ENCODE measurements around the gene NCAPH2. TPM values are rescaled to one million over a fixed set of nuclear protein-coding genes. Genes with fewer than 3 reads are reported as not detected.

The NCAPH2 gene
- total and polyA plus RNA-seq, 2 experiments from 2014 or later, result 28.6 to 61.0 TPM

DNA sequence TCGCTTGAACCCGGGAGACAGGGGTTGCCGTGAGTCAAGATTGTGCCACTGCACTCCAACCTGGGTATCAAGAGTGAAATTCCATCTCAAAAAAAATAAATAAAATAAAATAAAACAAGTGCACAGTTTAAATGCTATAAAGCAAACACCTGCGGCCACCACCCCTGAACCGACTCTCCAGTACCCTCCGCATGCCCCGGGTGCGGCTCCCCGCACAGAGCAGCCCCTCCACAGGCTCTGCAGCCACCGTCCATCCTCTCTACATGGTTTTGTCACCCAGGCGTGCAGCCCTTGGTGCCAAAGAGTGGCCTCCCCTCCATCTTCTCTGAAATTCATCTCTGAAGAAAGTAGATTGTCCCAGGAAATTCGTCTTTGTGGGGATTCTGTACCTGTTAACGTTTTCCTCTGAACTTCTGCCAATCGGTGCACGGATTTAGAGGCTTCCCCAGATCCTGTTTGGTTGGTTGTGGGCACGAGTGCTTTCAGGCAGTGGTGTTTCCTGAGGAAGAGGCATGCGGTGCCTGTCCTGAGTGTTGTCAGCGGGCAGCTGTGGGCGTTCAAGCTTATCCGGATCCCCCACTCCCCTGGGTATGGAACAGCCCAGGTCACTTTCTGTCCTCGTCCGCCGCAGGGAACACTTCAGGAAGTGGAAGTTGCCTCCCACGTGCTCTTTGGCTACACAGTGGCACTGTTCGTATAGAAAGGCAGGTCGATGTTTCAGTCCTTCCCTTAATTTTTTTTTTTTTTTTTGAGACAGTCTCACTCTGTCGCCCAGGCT, 17.3 kb upstream of the NCAPH2 start:
- Histone ChIP-seq H3F3A (ENCODE audit: insufficient read depth) (no peaks in the 10 kb centered on the region), H3K4me3 (no peak overlapping the region), H3K4me1 (ENCODE audit: insufficient read depth) (no peaks in the 10 kb centered on the region), H4K20me1 (ENCODE audit: insufficient read depth) (no peaks in the 10 kb centered on the region), H3K9me2 (ENCODE audit: insufficient read depth) (no peaks in the 10 kb centered on the region), H3K27me3 (replicated peaks; ENCODE audit: insufficient read depth) (no peaks in the 10 kb centered on the region), H3K79me2 (ENCODE audit: insufficient read depth) (no peaks in the 10 kb centered on the region), H3K27ac (no peak overlapping the region), H3K9me3 (ENCODE audit: low read depth) (no peaks in the 10 kb centered on the region), H2AFZ (no peak overlapping the region), H3K9ac (no peak overlapping the region), H3K36me3 (ENCODE audit: low read depth) (no peaks in the 10 kb centered on the region), H3K4me2 (ENCODE audit: unreplicated experiment) (no peak overlapping the region)
- DNase-seq, result no peak
- in situ Hi-C loops (cut with MboI), result no loop called here
- 80 to 81% methylated on average over 27 of the region's 27 CpGs for WGBS, 2 experiments (ENCODE audit: low coverage in 1 of 2, low lambda C conversion rate in 2 of 2, missing lambda C conversion rate in 2 of 2)
- TF ChIP-seq EZH2 (IDR thresholded peaks at IDR 0.05; ENCODE audit: insufficient read depth, poor library complexity, severe bottlenecking) (no peak), EZH2phosphoT487 (IDR thresholded peaks at IDR 0.05; ENCODE audit: insufficient read depth, low read depth) (no peak)

DNA sequence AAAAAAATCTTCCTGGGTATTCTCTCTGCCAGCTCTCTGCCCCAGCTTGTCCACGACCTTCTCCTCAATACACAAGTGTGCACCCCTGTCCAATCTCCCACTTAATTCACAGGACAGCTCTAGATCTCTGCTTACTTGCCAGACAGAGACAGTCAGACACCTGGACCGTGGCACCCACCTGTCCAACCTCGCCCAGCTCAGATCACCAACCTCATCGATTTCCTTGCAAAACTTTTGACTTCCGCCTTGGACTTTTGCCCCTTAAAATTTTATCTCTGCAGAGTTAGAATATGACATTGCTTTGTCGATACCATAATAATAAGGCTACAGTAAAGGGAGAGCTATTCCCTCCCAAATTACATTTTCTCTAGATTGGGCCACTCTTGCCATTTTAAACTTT, 10.9 kb upstream of the NCAPH2 start:
- no peak overlapping the region for H3K9ac ChIP-seq
- no peak overlapping the region for H3K4me3 ChIP-seq
- H3K27ac ChIP-seq, result no peak overlapping the region
- peaks cover 16% of the 10 kb centered on the region; the same call in 1 of the 2 replicates for H3F3A ChIP-seq (ENCODE audit: insufficient read depth)
- no peak overlapping the region for H3K4me2 ChIP-seq (ENCODE audit: unreplicated experiment)
- no peaks in the 10 kb centered on the region for H4K20me1 ChIP-seq (ENCODE audit: insufficient read depth)
- no peaks in the 10 kb centered on the region for H3K9me3 ChIP-seq (ENCODE audit: low read depth)
- no peaks in the 10 kb centered on the region for H3K27me3 ChIP-seq (replicated peaks; ENCODE audit: insufficient read depth)
- H3K4me1 ChIP-seq (ENCODE audit: insufficient read depth), result no peaks in the 10 kb centered on the region
- H3K36me3 ChIP-seq (ENCODE audit: low read depth), result no peaks in the 10 kb centered on the region
- no peaks in the 10 kb centered on the region for H3K9me2 ChIP-seq (ENCODE audit: insufficient read depth)
- no peak overlapping the region for H2AFZ ChIP-seq
- no peaks in the 10 kb centered on the region for H3K79me2 ChIP-seq (ENCODE audit: insufficient read depth)
- in situ Hi-C loops (cut with MboI), result no loop called here
- 60% methylated on average over 6 of the region's 6 CpGs for WGBS, 2 experiments (ENCODE audit: low coverage in 1 of 2, low lambda C conversion rate in 2 of 2, missing lambda C conversion rate in 2 of 2)
- TF ChIP-seq EZH2 (IDR thresholded peaks at IDR 0.05; ENCODE audit: insufficient read depth, poor library complexity, severe bottlenecking) (no peak), EZH2phosphoT487 (IDR thresholded peaks at IDR 0.05; ENCODE audit: insufficient read depth, low read depth) (no peak)
- no peak for DNase-seq

DNA sequence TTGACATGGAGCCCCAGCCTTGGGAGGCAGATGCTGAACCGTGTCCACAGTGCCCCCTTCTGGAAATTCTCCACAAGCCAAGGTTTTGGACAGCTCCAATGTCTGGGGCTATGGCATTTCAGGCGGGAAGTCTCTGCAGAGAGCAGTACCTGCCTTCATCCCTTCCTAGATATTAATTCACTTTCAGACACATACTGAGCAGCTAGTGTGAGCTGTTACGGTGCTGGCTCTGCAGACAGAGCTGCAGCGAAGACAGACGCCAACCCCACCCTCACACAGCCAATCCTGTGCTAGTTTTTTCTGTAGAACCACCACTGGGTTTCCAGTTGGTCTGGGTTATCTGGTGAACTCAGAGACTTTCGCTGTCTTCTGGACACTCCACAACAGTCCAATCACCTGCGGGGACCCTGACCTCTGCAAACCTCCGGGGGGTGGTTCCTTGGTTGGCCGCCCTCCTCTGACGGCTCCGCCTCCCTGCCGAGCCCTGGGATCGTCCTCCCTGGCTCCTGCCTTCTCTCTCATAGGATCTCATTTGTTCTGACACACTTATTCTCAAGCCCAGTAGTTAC, 9.6 kb upstream of the NCAPH2 start:
- in situ Hi-C loops (cut with MboI), result no loop called here
- no peaks in the 10 kb centered on the region for H3K9me3 ChIP-seq (ENCODE audit: low read depth)
- H3K79me2 ChIP-seq (ENCODE audit: insufficient read depth), result no peaks in the 10 kb centered on the region
- WGBS, 2 experiments (ENCODE audit: low coverage in 1 of 2, low lambda C conversion rate in 2 of 2, missing lambda C conversion rate in 2 of 2), result 6 to 14% methylated on average over 12 to 13 of the region's 13 CpGs
- H4K20me1 ChIP-seq (ENCODE audit: insufficient read depth), result no peaks in the 10 kb centered on the region
- H3K27ac ChIP-seq, result no peak overlapping the region
- H3K36me3 ChIP-seq (ENCODE audit: low read depth), result no peaks in the 10 kb centered on the region
- TF ChIP-seq EZH2 (IDR thresholded peaks at IDR 0.05; ENCODE audit: insufficient read depth, poor library complexity, severe bottlenecking) (no peak), EZH2phosphoT487 (IDR thresholded peaks at IDR 0.05; ENCODE audit: insufficient read depth, low read depth) (no peak)
- H3K27me3 ChIP-seq (replicated peaks; ENCODE audit: insufficient read depth), result no peaks in the 10 kb centered on the region
- DNase-seq, result peak; percentile 79
- H2AFZ ChIP-seq, result no peak overlapping the region
- H3K4me2 ChIP-seq (ENCODE audit: unreplicated experiment), result no peak overlapping the region
- H3K4me1 ChIP-seq (ENCODE audit: insufficient read depth), result no peaks in the 10 kb centered on the region
- no peaks in the 10 kb centered on the region for H3K9me2 ChIP-seq (ENCODE audit: insufficient read depth)
- H3K9ac ChIP-seq, result no peak overlapping the region
- peaks cover 16% of the 10 kb centered on the region; the same call in 1 of the 2 replicates for H3F3A ChIP-seq (ENCODE audit: insufficient read depth)
- H3K4me3 ChIP-seq, result no peak overlapping the region

DNA sequence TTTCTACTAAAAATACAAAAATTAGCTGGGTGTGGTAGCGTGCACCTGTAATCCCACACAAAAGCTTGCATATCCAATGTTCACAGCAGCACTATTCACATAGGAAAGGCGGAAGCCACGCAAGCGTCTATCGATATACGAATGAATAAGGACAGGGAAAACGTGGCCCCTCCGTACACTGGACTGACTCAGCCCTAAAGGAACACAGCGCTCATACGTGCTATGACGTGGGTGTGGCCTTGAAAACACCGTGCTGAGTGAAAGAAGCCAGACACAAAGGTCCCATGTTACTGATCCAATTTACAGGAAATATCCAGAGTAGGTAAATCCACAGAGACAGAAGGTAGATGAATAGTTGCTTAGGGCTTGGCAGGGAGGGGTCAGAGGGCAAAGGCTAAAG, 7.6 kb upstream of the NCAPH2 start:
- H3K4me3 ChIP-seq, result no peak overlapping the region
- no peaks in the 10 kb centered on the region for H3K4me1 ChIP-seq (ENCODE audit: insufficient read depth)
- no peak overlapping the region for H3K27ac ChIP-seq
- H4K20me1 ChIP-seq (ENCODE audit: insufficient read depth), result no peaks in the 10 kb centered on the region
- H3K9me2 ChIP-seq (ENCODE audit: insufficient read depth), result no peaks in the 10 kb centered on the region
- H2AFZ ChIP-seq, result no peak overlapping the region
- TF ChIP-seq EZH2 (IDR thresholded peaks at IDR 0.05; ENCODE audit: insufficient read depth, poor library complexity, severe bottlenecking) (no peak), EZH2phosphoT487 (IDR thresholded peaks at IDR 0.05; ENCODE audit: insufficient read depth, low read depth) (no peak)
- H3K9ac ChIP-seq, result no peak overlapping the region
- H3K9me3 ChIP-seq (ENCODE audit: low read depth), result no peaks in the 10 kb centered on the region
- H3K27me3 ChIP-seq (replicated peaks; ENCODE audit: insufficient read depth), result no peaks in the 10 kb centered on the region
- DNase-seq, result no peak
- H3K36me3 ChIP-seq (ENCODE audit: low read depth), result no peaks in the 10 kb centered on the region
- no peak overlapping the region for H3K4me2 ChIP-seq (ENCODE audit: unreplicated experiment)
- 84 to 87% methylated on average over 12 of the region's 12 CpGs for WGBS, 2 experiments (ENCODE audit: low coverage in 1 of 2, low lambda C conversion rate in 2 of 2, missing lambda C conversion rate in 2 of 2)
- peaks cover 11% of the 10 kb centered on the region; the same call in 1 of the 2 replicates for H3K79me2 ChIP-seq (ENCODE audit: insufficient read depth)
- in situ Hi-C loops (cut with MboI), result no loop called here
- peaks cover 16% of the 10 kb centered on the region; the same call in 1 of the 2 replicates for H3F3A ChIP-seq (ENCODE audit: insufficient read depth)

Measured in GM23248 (cell line).